Limb (tissue), 2 donors: ENCODE data around the gene UQCRH.
"Not testable (repeated sequence)": the region's sequence is repeated elsewhere in the genome, so short reads cannot be mapped to it uniquely, and the experiment has no call there.

Experiments used
- DNase-seq, 2 donors: peaks; one replicate each; pipeline ENCODE4 v3.0.0-alpha.2; 2016; ENCODE audit errors: extremely low spot score in 2 of 2

Gene UQCRH

GRCh38 chr1:46300673-46301405, 2.7 kb upstream of the UQCRH start:
- no peak for DNase-seq

GRCh38 chr1:46301406-46301807, 2.1 kb upstream of the UQCRH start:
- no peak for DNase-seq

- peak; percentile 30 to 79 for DNase-seq
Observed at GRCh38 chr1:46301808-46302640, 1.5 kb upstream of the UQCRH start.

GRCh38 chr1:46302641-46303037, 859 bp upstream of the UQCRH start:
- no peak for DNase-seq

GRCh38 chr1:46303872-46304326, 401 bp downstream of the UQCRH start:
- DNase-seq = no peak

GRCh38 chr1:46306159-46306530, 2.6 kb downstream of the UQCRH start:
- DNase-seq = no peak

GRCh38 chr1:46309401-46310159, 6.1 kb downstream of the UQCRH start:
- DNase-seq = no peak

- no peak for DNase-seq
Observed at GRCh38 chr1:46310321-46310720, 6.8 kb downstream of the UQCRH start.

GRCh38 chr1:46315669-46316403, 12.3 kb downstream of the UQCRH start:
- DNase-seq = no peak

GRCh38 chr1:46317323-46317722, 13.8 kb downstream of the UQCRH start:
- DNase-seq = no peak

- DNase-seq = not testable (repeated sequence)
Observed at GRCh38 chr1:46319301-46319700, 15.8 kb downstream of the UQCRH start.

GRCh38 chr1:46319960-46320914, 16.7 kb downstream of the UQCRH start:
- not testable (repeated sequence) for DNase-seq

GRCh38 chr1:46322191-46322590, 18.7 kb downstream of the UQCRH start:
- not testable (repeated sequence) for DNase-seq

- DNase-seq = not testable (repeated sequence)
Observed at GRCh38 chr1:46325285-46326076, 22.0 kb downstream of the UQCRH start.

- not testable (repeated sequence) for DNase-seq
Observed at GRCh38 chr1:46328182-46328581, 24.7 kb downstream of the UQCRH start.

GRCh38 chr1:46329807-46330206, 26.3 kb downstream of the UQCRH start:
- not testable (repeated sequence) for DNase-seq

- not testable (repeated sequence) for DNase-seq
Observed at GRCh38 chr1:46330381-46330780, 26.9 kb downstream of the UQCRH start.

- DNase-seq = not testable (repeated sequence)
Observed at GRCh38 chr1:46331786-46332540, 28.5 kb downstream of the UQCRH start.
